ENCODE measurements around the gene NDST3.

- TF ChIP-seq RCOR1 (IDR thresholded peaks at IDR 0.05; ENCODE audit: low read depth, low read length) (no peak), JUNB (IDR thresholded peaks at IDR 0.05) (no peak), REST (IDR thresholded peaks at IDR 0.05) (no peak), BCL3 (IDR thresholded peaks at IDR 0.05) (no peak), POLR2A (IDR thresholded peaks at IDR 0.05; ENCODE audit: low read length) (no peak), HMGXB4 (CRISPR knock-in tag; IDR thresholded peaks at IDR 0.05; ENCODE audit: borderline replicate concordance) (no peak), GATA3 (IDR thresholded peaks at IDR 0.05; ENCODE audit: borderline replicate concordance) (no peak), NPAS2 (CRISPR knock-in tag; IDR thresholded peaks at IDR 0.05; ENCODE audit: borderline replicate concordance) (no peak), CBX8 (IDR thresholded peaks at IDR 0.05) (no peak)
- TF ChIP-seq, protein P1, sequence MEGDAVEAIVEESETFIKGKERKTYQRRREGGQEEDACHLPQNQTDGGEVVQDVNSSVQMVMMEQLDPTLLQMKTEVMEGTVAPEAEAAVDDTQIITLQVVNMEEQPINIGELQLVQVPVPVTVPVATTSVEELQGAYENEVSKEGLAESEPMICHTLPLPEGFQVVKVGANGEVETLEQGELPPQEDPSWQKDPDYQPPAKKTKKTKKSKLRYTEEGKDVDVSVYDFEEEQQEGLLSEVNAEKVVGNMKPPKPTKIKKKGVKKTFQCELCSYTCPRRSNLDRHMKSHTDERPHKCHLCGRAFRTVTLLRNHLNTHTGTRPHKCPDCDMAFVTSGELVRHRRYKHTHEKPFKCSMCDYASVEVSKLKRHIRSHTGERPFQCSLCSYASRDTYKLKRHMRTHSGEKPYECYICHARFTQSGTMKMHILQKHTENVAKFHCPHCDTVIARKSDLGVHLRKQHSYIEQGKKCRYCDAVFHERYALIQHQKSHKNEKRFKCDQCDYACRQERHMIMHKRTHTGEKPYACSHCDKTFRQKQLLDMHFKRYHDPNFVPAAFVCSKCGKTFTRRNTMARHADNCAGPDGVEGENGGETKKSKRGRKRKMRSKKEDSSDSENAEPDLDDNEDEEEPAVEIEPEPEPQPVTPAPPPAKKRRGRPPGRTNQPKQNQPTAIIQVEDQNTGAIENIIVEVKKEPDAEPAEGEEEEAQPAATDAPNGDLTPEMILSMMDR (IDR thresholded peaks at IDR 0.05), result no peak
Measured at GRCh38 chr4:118213101-118213500, 178.8 kb downstream of the NDST3 start.

Data from A549 (cell line).